ENCODE results near the gene TAS1R2. TPM values are rescaled to one million over a fixed set of nuclear protein-coding genes. Genes with fewer than 3 reads are reported as not detected.

The TAS1R2 gene
- total RNA-seq, 1 donor from 2014 or later, result not detected

DNA sequence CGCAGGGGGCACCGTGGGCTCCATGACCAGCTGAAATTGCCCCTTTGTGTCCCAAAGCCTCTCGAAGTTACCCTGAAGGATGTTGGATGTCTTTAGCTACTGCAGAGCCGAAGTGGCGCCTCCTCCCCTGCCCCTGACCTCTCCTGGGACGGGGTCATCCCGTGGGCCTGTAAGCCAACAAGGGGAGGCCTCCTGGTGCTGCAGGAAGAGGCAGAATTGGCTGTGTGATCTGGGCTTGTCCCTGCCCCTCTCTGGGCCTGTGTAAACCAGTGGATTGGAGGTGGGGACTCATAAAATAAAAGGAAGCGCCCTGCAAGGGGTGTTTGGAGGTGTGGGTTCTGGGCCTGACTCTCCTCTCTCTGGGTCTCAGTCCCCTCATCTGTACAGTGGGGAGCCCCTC is 2.1 kb upstream of the TAS1R2 start:
- Mint-ChIP-seq H3K4me3 (no peak overlapping the region), H3K27ac (no peak overlapping the region), H3K36me3 (no peaks in the 10 kb centered on the region), H3K4me1 (no peaks in the 10 kb centered on the region), H3K9me3 (no peaks in the 10 kb centered on the region), H3K27me3 (ENCODE audit: insufficient read depth, low read depth) (peaks cover 4% of the 10 kb centered on the region)
- Histone ChIP-seq H3K9me3 (ENCODE audit: low read depth) (no peaks in the 10 kb centered on the region), H3K4me3 (no peak overlapping the region), H2AFZ (replicated peaks) (no peak overlapping the region), H3K4me1 (no peaks in the 10 kb centered on the region), H3K79me2 (ENCODE audit: low read depth) (no peaks in the 10 kb centered on the region), H3K27me3 (peaks cover 5% of the 10 kb centered on the region), H3K27ac (no peak overlapping the region), H3K36me3 (no peaks in the 10 kb centered on the region), H3F3A (ENCODE audit: low read depth) (no peaks in the 10 kb centered on the region), H3K9ac (no peak overlapping the region), H3K4me2 (no peak overlapping the region), H4K20me1 (ENCODE audit: low read depth) (no peaks in the 10 kb centered on the region)
- DNase-seq (ENCODE audit: low spot score), result no peak
- TF ChIP-seq, protein P1, sequence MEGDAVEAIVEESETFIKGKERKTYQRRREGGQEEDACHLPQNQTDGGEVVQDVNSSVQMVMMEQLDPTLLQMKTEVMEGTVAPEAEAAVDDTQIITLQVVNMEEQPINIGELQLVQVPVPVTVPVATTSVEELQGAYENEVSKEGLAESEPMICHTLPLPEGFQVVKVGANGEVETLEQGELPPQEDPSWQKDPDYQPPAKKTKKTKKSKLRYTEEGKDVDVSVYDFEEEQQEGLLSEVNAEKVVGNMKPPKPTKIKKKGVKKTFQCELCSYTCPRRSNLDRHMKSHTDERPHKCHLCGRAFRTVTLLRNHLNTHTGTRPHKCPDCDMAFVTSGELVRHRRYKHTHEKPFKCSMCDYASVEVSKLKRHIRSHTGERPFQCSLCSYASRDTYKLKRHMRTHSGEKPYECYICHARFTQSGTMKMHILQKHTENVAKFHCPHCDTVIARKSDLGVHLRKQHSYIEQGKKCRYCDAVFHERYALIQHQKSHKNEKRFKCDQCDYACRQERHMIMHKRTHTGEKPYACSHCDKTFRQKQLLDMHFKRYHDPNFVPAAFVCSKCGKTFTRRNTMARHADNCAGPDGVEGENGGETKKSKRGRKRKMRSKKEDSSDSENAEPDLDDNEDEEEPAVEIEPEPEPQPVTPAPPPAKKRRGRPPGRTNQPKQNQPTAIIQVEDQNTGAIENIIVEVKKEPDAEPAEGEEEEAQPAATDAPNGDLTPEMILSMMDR (IDR thresholded peaks at IDR 0.05), result no peak
- no peak for TF ChIP-seq EZH2phosphoT487 (IDR thresholded peaks at IDR 0.05)
- TF ChIP-seq EZH2 (IDR thresholded peaks at IDR 0.05), result no peak

DNA sequence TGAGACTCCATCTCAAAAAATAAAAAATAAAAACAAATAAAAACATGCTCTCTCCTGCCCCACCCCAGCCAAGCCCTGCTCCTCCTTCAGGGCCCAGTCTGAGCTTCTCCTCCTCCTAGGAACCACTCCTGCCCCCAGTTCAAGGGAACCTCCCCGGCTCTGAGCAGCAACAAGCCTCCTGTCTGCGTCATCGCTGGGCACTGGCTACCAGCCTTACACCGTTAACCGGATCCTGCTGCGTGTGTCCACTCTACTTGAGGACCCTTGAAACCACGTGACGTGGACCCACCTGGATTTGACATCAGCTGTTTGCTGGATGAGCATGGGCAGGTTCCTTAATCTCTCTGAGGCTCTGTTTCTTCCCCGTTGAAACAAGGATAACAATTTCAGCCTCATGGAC is 1.6 kb upstream of the TAS1R2 start:
- TF ChIP-seq EZH2 (IDR thresholded peaks at IDR 0.05) (no peak), EZH2phosphoT487 (IDR thresholded peaks at IDR 0.05) (no peak)
- TF ChIP-seq, protein P1 (IDR thresholded peaks at IDR 0.05), result no peak
- no peak for DNase-seq (ENCODE audit: low spot score)
- Mint-ChIP-seq H3K27me3 (ENCODE audit: insufficient read depth, low read depth) (peaks cover 4% of the 10 kb centered on the region), H3K36me3 (no peaks in the 10 kb centered on the region), H3K4me1 (no peaks in the 10 kb centered on the region), H3K27ac (no peak overlapping the region), H3K4me3 (no peak overlapping the region), H3K9me3 (no peaks in the 10 kb centered on the region)
- Histone ChIP-seq H2AFZ (replicated peaks) (no peak overlapping the region), H3K9ac (no peak overlapping the region), H3F3A (ENCODE audit: low read depth) (no peaks in the 10 kb centered on the region), H3K9me3 (ENCODE audit: low read depth) (no peaks in the 10 kb centered on the region), H3K27me3 (peaks cover 10% of the 10 kb centered on the region), H3K4me2 (no peak overlapping the region), H3K4me1 (no peaks in the 10 kb centered on the region), H3K36me3 (no peaks in the 10 kb centered on the region), H3K27ac (no peak overlapping the region), H4K20me1 (ENCODE audit: low read depth) (no peaks in the 10 kb centered on the region), H3K4me3 (no peak overlapping the region), H3K79me2 (ENCODE audit: low read depth) (no peaks in the 10 kb centered on the region)

DNA sequence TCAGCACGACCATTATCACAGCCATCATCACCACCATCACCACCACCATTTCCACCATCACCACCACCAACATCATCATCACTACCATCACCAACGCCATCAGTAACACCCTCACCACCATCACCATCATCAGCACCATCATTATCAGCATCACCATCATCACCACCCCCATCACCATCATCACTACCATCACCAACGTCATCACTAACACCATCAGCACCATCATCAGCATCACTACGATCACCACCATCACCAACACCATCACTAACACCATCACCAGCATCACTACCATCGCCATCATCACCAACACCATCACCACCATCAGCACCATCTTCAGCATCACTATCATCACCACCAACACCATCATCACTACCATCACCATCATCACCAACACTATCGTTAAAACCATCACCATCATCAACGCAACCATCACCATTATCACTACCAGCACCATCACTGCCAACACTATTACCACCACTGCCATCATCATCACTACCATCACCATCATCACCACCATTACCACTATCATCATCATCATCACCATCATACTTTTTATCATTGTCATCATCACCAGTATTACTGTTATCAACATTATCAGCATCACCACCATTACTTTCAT is 1.3 kb downstream of the TAS1R2 start:
- H3K27ac Mint-ChIP-seq, result no peak overlapping the region
- H3K4me3 Mint-ChIP-seq, result no peak overlapping the region

More for the DNA sequence above, 1.3 kb downstream of the TAS1R2 start:
- Histone ChIP-seq H3K36me3 (no peaks in the 10 kb centered on the region), H3K9ac (no peak overlapping the region), H3K9me3 (ENCODE audit: low read depth) (no peaks in the 10 kb centered on the region), H3F3A (ENCODE audit: low read depth) (no peaks in the 10 kb centered on the region), H3K79me2 (ENCODE audit: low read depth) (no peaks in the 10 kb centered on the region), H3K4me1 (no peaks in the 10 kb centered on the region), H3K4me3 (no peak overlapping the region), H4K20me1 (ENCODE audit: low read depth) (no peaks in the 10 kb centered on the region), H3K27me3 (peaks cover 37% of the 10 kb centered on the region), H3K27ac (no peak overlapping the region), H2AFZ (replicated peaks) (no peak overlapping the region), H3K4me2 (no peak overlapping the region)
- Mint-ChIP-seq H3K9me3 (no peaks in the 10 kb centered on the region), H3K36me3 (no peaks in the 10 kb centered on the region), H3K27me3 (ENCODE audit: insufficient read depth, low read depth) (peaks cover 2% of the 10 kb centered on the region), H3K4me1 (no peaks in the 10 kb centered on the region)
- DNase-seq (ENCODE audit: low spot score), result no peak
- TF ChIP-seq, protein P1 (IDR thresholded peaks at IDR 0.05), result no peak
- TF ChIP-seq EZH2phosphoT487 (IDR thresholded peaks at IDR 0.05) (no peak), EZH2 (IDR thresholded peaks at IDR 0.05) (no peak)

All from neural progenitor cell (in vitro differentiated cells).